ENCODE results near the gene IZUMO4. TPM values are rescaled to one million over a fixed set of nuclear protein-coding genes. Genes with fewer than 3 reads are reported as not detected.

IZUMO4 gene
- total and polyA plus RNA-seq, 5 donors: 1.1 to 3.3 (median 2.5) TPM

- intact Hi-C loops (cut with DNase I): no loop called here
- Histone ChIP-seq H3K9me3 (ENCODE audit: control insufficient read depth, low read length) (no peaks in the 10 kb centered on the region), H3K27ac (ENCODE audit: low read length) (no peak overlapping the region), H3K4me1 (ENCODE audit: control insufficient read depth, insufficient read depth, low read length) (no peaks in the 10 kb centered on the region), H3K27me3 (ENCODE audit: control insufficient read depth, insufficient read depth) (no peaks in the 10 kb centered on the region), H3K4me3 (ENCODE audit: low read length) (no peak overlapping the region)
- ATAC-seq (no peak), DNase-seq (peak in 1 of 3 donors; percentile 38)
- 90% methylated on average over 24 of the region's 24 CpGs for WGBS
Observed at GRCh38 chr19:2113439-2114211, 16.9 kb downstream of the IZUMO4 start.

- WGBS: 91% methylated on average over 9 of the region's 9 CpGs
- intact Hi-C loops (cut with DNase I): no loop called here
Observed at GRCh38 chr19:2114218-2114617, 17.5 kb downstream of the IZUMO4 start.

DNA sequence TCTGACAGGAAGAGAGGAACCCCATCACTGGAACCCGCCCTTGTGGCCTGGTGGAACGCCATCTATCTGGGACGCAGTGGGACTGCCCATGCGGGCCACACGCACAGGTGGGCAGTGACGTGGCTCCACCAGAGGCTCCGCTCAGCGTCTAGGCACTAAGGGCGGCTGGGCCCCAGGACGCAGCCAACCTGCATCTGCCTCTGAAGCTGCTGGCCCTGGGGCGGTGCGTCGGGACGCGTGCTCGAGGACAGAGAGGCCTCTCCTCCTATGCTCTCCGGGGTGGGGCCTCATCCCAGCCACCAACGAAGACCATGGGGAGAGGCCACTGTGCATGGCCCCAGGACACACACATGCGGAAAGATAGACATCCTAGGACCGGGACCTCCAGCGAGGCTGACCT lies 18.1 kb downstream of the IZUMO4 start:
- peak in 1 of 3 donors; percentile 30 for DNase-seq
- no peaks in the 10 kb centered on the region for H3K9me3 ChIP-seq (ENCODE audit: control insufficient read depth, low read length)
- intact Hi-C loops (cut with DNase I): no loop called here
- H3K27me3 ChIP-seq (ENCODE audit: control insufficient read depth, insufficient read depth): no peaks in the 10 kb centered on the region
- H3K4me1 ChIP-seq (ENCODE audit: control insufficient read depth, insufficient read depth, low read length): no peaks in the 10 kb centered on the region
- no peak overlapping the region for H3K27ac ChIP-seq (ENCODE audit: low read length)
- ATAC-seq: no peak
- WGBS: 92% methylated on average over 21 of the region's 21 CpGs
- no peak overlapping the region for H3K4me3 ChIP-seq (ENCODE audit: low read length)

More at GRCh38 chr19:2114218-2114617, 17.5 kb downstream of the IZUMO4 start:
- DNase-seq (no peak), ATAC-seq (no peak)
- Histone ChIP-seq H3K4me3 (ENCODE audit: low read length) (no peak overlapping the region), H3K4me1 (ENCODE audit: control insufficient read depth, insufficient read depth, low read length) (no peaks in the 10 kb centered on the region), H3K9me3 (ENCODE audit: control insufficient read depth, low read length) (no peaks in the 10 kb centered on the region), H3K27me3 (ENCODE audit: control insufficient read depth, insufficient read depth) (no peaks in the 10 kb centered on the region), H3K27ac (ENCODE audit: low read length) (no peak overlapping the region)

DNA sequence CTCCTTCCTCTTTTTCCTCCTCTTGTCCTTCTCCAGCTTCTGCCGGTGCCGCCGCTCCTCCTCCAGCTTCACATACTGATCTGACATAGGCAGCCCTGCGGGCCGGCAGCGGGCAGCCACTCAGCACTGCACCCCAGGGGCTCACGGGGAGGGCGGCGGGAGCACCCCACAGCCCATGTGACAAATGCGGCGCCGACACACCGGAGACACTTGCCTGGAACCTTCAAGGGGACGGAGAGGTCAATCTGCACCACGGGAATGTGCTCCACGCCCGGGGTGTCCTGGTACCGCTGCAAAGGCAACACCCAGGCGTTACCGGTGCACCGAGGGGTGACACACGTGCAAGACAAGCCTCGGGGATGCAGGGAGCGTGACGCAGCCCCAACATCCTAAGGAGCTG lies 18.6 kb downstream of the IZUMO4 start:
- Histone ChIP-seq H3K9me3 (ENCODE audit: control insufficient read depth, low read length) (no peaks in the 10 kb centered on the region), H3K27ac (ENCODE audit: low read length) (no peak overlapping the region), H3K4me3 (ENCODE audit: low read length) (no peak overlapping the region), H3K4me1 (ENCODE audit: control insufficient read depth, insufficient read depth, low read length) (no peaks in the 10 kb centered on the region), H3K27me3 (ENCODE audit: control insufficient read depth, insufficient read depth) (no peaks in the 10 kb centered on the region)
- 95% methylated on average over 25 of the region's 25 CpGs for WGBS
- DNase-seq: peak in 1 of 3 donors; percentile 42
- intact Hi-C loops (cut with DNase I): no loop called here
- no peak for ATAC-seq

GRCh38 chr19:2115911-2116426 lies 19.3 kb downstream of the IZUMO4 start:
- no peak overlapping the region for H3K27ac ChIP-seq (ENCODE audit: low read length)
- DNase-seq (peak in 1 of 3 donors; percentile 48), ATAC-seq (no peak)
- intact Hi-C loops (cut with DNase I): no loop called here
- WGBS: 95% methylated on average over 24 of the region's 24 CpGs
- H3K4me3 ChIP-seq (ENCODE audit: low read length): no peak overlapping the region
- H3K4me1 ChIP-seq (ENCODE audit: control insufficient read depth, insufficient read depth, low read length): no peaks in the 10 kb centered on the region
- no peaks in the 10 kb centered on the region for H3K27me3 ChIP-seq (ENCODE audit: control insufficient read depth, insufficient read depth)
- H3K9me3 ChIP-seq (ENCODE audit: control insufficient read depth, low read length): no peaks in the 10 kb centered on the region

- WGBS: 95% methylated on average over 25 of the region's 25 CpGs
- Histone ChIP-seq H3K27me3 (ENCODE audit: control insufficient read depth, insufficient read depth) (no peaks in the 10 kb centered on the region), H3K27ac (ENCODE audit: low read length) (no peak overlapping the region), H3K9me3 (ENCODE audit: control insufficient read depth, low read length) (no peaks in the 10 kb centered on the region), H3K4me3 (ENCODE audit: low read length) (no peak overlapping the region), H3K4me1 (ENCODE audit: control insufficient read depth, insufficient read depth, low read length) (no peaks in the 10 kb centered on the region)
- intact Hi-C loops (cut with DNase I): no loop called here
- ATAC-seq (no peak), DNase-seq (peak in 2 of 3 donors; percentile 50 to 57)
Observed at GRCh38 chr19:2116507-2116906, 19.8 kb downstream of the IZUMO4 start.

DNA sequence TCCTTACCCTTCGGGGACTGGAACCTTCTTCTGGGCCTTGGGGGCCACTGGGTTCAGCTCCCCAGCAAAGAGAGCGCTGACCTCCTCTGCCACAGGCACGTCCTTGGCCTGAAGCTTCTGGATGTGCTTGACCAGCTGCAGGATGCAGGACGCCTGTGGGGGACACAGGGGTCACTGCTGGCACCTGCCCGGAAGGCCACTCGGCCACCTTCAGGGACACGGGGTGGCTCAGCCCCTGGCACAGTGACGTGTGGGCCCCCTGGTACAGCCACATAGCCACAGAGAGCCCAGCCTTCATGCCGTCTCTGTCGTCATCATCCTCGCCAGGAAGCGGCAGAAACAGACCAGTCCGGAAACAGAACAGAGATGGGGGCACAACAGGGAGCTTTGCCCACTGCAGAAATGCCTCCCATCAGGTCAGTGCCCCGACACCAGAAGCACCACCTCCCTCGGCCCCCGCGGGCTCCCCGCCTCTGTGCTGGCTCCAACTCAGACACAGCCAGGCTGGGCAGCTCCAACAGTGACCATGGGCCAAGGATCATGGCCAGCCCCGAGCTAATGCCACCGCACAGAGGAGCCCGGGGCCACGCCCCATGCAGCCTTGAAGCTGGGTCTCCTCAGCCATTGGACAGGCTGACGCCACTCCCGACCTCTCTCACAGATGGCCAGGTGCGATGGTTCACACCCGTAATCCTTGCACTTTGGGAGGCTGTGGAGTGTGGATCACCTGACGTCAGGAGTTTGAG lies 20.7 kb downstream of the IZUMO4 start:
- Histone ChIP-seq H3K4me3 (ENCODE audit: low read length) (no peak overlapping the region), H3K27ac (ENCODE audit: low read length) (no peak overlapping the region), H3K4me1 (ENCODE audit: control insufficient read depth, insufficient read depth, low read length) (no peaks in the 10 kb centered on the region), H3K27me3 (ENCODE audit: control insufficient read depth, insufficient read depth) (no peaks in the 10 kb centered on the region), H3K9me3 (ENCODE audit: control insufficient read depth, low read length) (no peaks in the 10 kb centered on the region)
- DNase-seq: peak in 1 of 3 donors; percentile 40
- intact Hi-C loops (cut with DNase I): no loop called here
- 91% methylated on average over 27 of the region's 27 CpGs for WGBS
- no peak for ATAC-seq

GRCh38 chr19:2118438-2118837 lies 21.7 kb downstream of the IZUMO4 start:
- intact Hi-C loops (cut with DNase I): no loop called here
- no peak overlapping the region for H3K4me3 ChIP-seq (ENCODE audit: low read length)
- no peaks in the 10 kb centered on the region for H3K27me3 ChIP-seq (ENCODE audit: control insufficient read depth, insufficient read depth)
- H3K27ac ChIP-seq (ENCODE audit: low read length): no peak overlapping the region
- WGBS: 94% methylated on average over 18 of the region's 18 CpGs
- no peak for ATAC-seq
- no peaks in the 10 kb centered on the region for H3K9me3 ChIP-seq (ENCODE audit: control insufficient read depth, low read length)
- peak in 1 of 3 donors; percentile 44 for DNase-seq
- H3K4me1 ChIP-seq (ENCODE audit: control insufficient read depth, insufficient read depth, low read length): no peaks in the 10 kb centered on the region

- Histone ChIP-seq H3K4me1 (ENCODE audit: control insufficient read depth, insufficient read depth, low read length) (no peaks in the 10 kb centered on the region), H3K27ac (ENCODE audit: low read length) (no peak overlapping the region), H3K27me3 (ENCODE audit: control insufficient read depth, insufficient read depth) (no peaks in the 10 kb centered on the region), H3K4me3 (ENCODE audit: low read length) (no peak overlapping the region), H3K9me3 (ENCODE audit: control insufficient read depth, low read length) (no peaks in the 10 kb centered on the region)
- WGBS: 89% methylated on average over 31 of the region's 31 CpGs
- ATAC-seq (no peak), DNase-seq (peak in 2 of 3 donors; percentile 38 to 40)
- intact Hi-C loops (cut with DNase I): no loop called here
Observed at GRCh38 chr19:2119921-2120785, 23.4 kb downstream of the IZUMO4 start.

GRCh38 chr19:2120821-2121220 lies 24.1 kb downstream of the IZUMO4 start:
- H3K9me3 ChIP-seq (ENCODE audit: control insufficient read depth, low read length): no peaks in the 10 kb centered on the region
- H3K27me3 ChIP-seq (ENCODE audit: control insufficient read depth, insufficient read depth): no peaks in the 10 kb centered on the region
- WGBS: 96% methylated on average over 26 of the region's 26 CpGs
- DNase-seq: peak in 2 of 3 donors; percentile 44 to 53
- H3K27ac ChIP-seq (ENCODE audit: low read length): no peak overlapping the region
- intact Hi-C loops (cut with DNase I): no loop called here
- no peak overlapping the region for H3K4me3 ChIP-seq (ENCODE audit: low read length)
- no peak for ATAC-seq
- no peaks in the 10 kb centered on the region for H3K4me1 ChIP-seq (ENCODE audit: control insufficient read depth, insufficient read depth, low read length)

Data from right cardiac atrium (tissue), 5 donors.